ENCODE measurements around the gene RPS2. TPM values are rescaled to one million over a fixed set of nuclear protein-coding genes. Genes with fewer than 3 reads are reported as not detected.
A peak's percentile ranks its signal among the peaks of the same experiment; 100 is the strongest.

RPS2 gene
- total and polyA plus RNA-seq, 2 donors from 2014 or later: 1,550 to 2,018 TPM

- DNase-seq: no peak
- Histone ChIP-seq H3K36me3 (ENCODE audit: control insufficient read depth in 2 of 3, insufficient read depth in 3 of 3, low read length in 3 of 3) (peaks cover 0 to 9% (median 6%) of the 10 kb centered on the region in 3 donors), H3K27ac (ENCODE audit: low read depth in 2 of 2, low read length in 2 of 2) (no peak overlapping the region), H3K9ac (ENCODE audit: low read length in 3 of 3) (no peak overlapping the region), H3K4me3 (ENCODE audit: low read length in 3 of 3) (no peak overlapping the region), H3K4me1 (ENCODE audit: control insufficient read depth in 2 of 3, insufficient read depth in 2 of 3, low read depth in 1 of 3, low read length in 3 of 3) (peaks cover 0 to 3% (median 0%) of the 10 kb centered on the region in 3 donors), H3K9me3 (ENCODE audit: control insufficient read depth in 2 of 3, insufficient read depth in 1 of 3, low read length in 3 of 3) (no peaks in the 10 kb centered on the region), H3K27me3 (ENCODE audit: control insufficient read depth, insufficient read depth, low read length) (no peaks in the 10 kb centered on the region)
- FAIRE-seq: no peak
- intact Hi-C loops (cut with DNase I): no loop called here
- TF ChIP-seq, protein P1, sequence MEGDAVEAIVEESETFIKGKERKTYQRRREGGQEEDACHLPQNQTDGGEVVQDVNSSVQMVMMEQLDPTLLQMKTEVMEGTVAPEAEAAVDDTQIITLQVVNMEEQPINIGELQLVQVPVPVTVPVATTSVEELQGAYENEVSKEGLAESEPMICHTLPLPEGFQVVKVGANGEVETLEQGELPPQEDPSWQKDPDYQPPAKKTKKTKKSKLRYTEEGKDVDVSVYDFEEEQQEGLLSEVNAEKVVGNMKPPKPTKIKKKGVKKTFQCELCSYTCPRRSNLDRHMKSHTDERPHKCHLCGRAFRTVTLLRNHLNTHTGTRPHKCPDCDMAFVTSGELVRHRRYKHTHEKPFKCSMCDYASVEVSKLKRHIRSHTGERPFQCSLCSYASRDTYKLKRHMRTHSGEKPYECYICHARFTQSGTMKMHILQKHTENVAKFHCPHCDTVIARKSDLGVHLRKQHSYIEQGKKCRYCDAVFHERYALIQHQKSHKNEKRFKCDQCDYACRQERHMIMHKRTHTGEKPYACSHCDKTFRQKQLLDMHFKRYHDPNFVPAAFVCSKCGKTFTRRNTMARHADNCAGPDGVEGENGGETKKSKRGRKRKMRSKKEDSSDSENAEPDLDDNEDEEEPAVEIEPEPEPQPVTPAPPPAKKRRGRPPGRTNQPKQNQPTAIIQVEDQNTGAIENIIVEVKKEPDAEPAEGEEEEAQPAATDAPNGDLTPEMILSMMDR (IDR thresholded peaks at IDR 0.05; ENCODE audit: borderline replicate concordance, extremely low read depth, insufficient read depth): no peak
These were observed 27.6 kb downstream of the RPS2 start for GRCh38 chr16:1936945-1937479.

DNA sequence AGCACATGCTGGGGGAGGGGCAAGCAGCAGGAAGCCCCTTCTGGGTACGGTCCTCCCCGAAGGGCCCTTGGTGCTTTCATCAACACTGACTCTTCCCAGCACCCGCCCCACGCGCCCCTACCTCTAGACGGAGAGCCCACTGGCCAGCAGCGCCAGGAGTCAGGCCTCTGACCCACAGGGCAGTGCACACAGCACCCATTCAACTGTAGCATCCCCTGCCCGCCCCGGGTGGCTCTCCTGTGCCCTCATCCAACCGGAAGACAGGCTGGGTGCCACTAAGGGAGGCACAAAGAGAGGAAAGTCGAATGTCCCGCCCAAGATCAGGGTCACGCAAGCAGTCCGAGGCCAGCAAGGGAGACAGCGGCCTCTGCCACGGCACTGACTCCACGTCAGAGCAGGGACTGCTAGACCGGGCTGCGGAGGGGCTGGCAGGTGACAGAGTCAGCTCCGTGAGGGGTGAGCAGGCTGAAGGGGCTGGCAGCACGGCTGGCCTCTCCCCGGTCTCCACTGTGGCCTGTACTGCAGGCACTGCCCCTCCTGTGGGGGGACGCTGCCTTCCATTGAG is 31.4 kb downstream of the RPS2 start:
- no peaks in the 10 kb centered on the region for H3K4me1 ChIP-seq (ENCODE audit: control insufficient read depth in 2 of 3, insufficient read depth in 2 of 3, low read depth in 1 of 3, low read length in 3 of 3)
- peaks cover 0 to 4% (median 3%) of the 10 kb centered on the region in 3 donors for H3K36me3 ChIP-seq (ENCODE audit: control insufficient read depth in 2 of 3, insufficient read depth in 3 of 3, low read length in 3 of 3)
- no peaks in the 10 kb centered on the region for H3K27me3 ChIP-seq (ENCODE audit: control insufficient read depth, insufficient read depth, low read length)
- TF ChIP-seq, protein P1 (IDR thresholded peaks at IDR 0.05; ENCODE audit: borderline replicate concordance, extremely low read depth, insufficient read depth): no peak
- no peak for FAIRE-seq
- H3K4me3 ChIP-seq (ENCODE audit: low read length in 3 of 3): no peak overlapping the region
- intact Hi-C loops (cut with DNase I): no loop called here
- no peak overlapping the region for H3K9ac ChIP-seq (ENCODE audit: low read length in 3 of 3)
- no peaks in the 10 kb centered on the region for H3K9me3 ChIP-seq (ENCODE audit: control insufficient read depth in 2 of 3, insufficient read depth in 1 of 3, low read length in 3 of 3)
- H3K27ac ChIP-seq (ENCODE audit: low read depth in 2 of 2, low read length in 2 of 2): no peak overlapping the region
- DNase-seq: peak in 1 of 5 donors; percentile 51

DNA sequence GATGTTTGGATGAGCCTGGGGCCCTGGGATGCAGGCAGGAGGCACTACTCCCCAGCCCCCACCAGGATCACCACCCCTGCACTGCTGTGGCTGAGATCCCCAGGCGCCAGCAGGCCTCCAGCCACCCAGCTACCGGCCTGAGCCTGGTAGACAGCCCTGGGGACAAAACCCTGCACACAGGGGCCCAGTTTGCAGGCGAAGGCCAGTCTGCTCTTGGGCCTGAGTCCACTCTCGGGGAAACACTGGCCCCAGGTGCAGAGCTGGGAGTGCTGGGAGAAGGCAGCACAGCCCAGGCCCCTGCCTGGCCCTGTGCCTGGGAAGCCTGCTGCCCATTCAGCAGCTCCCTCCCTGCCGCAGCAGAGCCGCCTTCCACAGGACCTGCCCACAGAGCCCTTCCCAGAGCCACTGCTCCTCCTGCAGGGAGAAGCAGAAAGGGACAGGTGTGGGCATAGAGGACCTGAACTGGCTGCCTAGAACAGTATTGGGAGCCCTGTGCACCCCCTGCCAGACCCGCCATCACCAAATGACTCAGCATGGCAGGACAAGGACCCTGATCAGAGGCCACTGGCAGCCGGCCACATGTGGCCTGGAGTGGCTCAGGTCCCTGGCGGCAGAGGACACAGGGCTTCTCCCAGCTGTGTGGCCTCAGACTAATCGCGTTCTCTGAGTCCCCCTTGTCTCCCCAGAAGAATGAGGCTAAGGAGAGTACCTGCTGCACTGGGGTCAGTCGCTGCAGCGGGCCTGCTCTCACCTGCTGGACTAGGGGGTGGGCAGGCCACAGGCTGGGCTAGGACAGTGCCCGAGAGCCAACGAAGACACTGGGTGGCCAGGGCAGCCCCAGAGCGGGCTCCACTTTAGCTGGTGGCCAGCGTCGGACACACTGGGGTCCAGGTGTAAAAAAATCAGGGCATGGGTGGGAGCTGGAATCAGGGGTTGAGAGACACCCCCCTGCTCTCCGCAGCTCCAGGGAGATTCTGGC is 32.3 kb downstream of the RPS2 start:
- Histone ChIP-seq H3K4me1 (ENCODE audit: control insufficient read depth in 2 of 3, insufficient read depth in 2 of 3, low read depth in 1 of 3, low read length in 3 of 3) (no peaks in the 10 kb centered on the region), H3K27me3 (ENCODE audit: control insufficient read depth, insufficient read depth, low read length) (no peaks in the 10 kb centered on the region), H3K4me3 (ENCODE audit: low read length in 3 of 3) (no peak overlapping the region), H3K9ac (ENCODE audit: low read length in 3 of 3) (no peak overlapping the region), H3K36me3 (ENCODE audit: control insufficient read depth in 2 of 3, insufficient read depth in 3 of 3, low read length in 3 of 3) (no peaks in the 10 kb centered on the region), H3K9me3 (ENCODE audit: control insufficient read depth in 2 of 3, insufficient read depth in 1 of 3, low read length in 3 of 3) (no peaks in the 10 kb centered on the region), H3K27ac (ENCODE audit: low read depth in 2 of 2, low read length in 2 of 2) (no peak overlapping the region)
- DNase-seq (peak in 1 of 5 donors; percentile 48), FAIRE-seq (no peak)
- TF ChIP-seq, protein P1 (IDR thresholded peaks at IDR 0.05; ENCODE audit: borderline replicate concordance, extremely low read depth, insufficient read depth): peak; percentile 25
- intact Hi-C loops (cut with DNase I): no loop called here

All from kidney (tissue), 14 donors.